NK-92 treated with Interleukin-12 subunit alpha and Interleukin-12 subunit beta, amount 100 ng/mL, for 24 hours (cell line): ENCODE measurements around the gene STX8.
"Not testable (repeated sequence)": the region's sequence is repeated elsewhere in the genome, so short reads cannot be mapped to it uniquely, and the experiment has no call there.

ENCODE experiments used
- DNase-seq: peaks from one replicate; lab custom pipeline; 2025; lab: John Stamatoyannopoulos, UW

STX8 gene

GRCh38 chr17:9554715-9555114 is 20.9 kb downstream of the STX8 start:
- not testable (repeated sequence) for DNase-seq

DNA sequence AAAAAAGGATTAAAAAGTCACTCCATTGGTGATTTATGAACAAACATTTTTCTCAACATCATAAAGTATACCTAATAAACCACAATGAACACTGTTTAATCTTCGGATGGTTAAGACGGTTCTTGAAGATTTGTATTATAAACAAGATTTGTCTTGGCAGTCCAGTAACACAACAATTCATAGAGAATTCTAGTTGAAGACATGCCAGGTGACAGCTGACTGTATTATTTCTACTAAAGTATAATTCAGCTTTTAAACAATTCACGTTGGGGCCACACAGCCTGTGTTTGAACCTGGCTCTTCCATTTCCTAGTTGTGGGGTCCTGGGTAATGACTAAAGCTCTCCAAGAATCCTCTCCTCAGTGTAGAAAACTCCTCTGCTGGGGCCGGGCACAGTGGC is 22.0 kb downstream of the STX8 start:
- DNase-seq: no peak

GRCh38 chr17:9553181-9553580 is 22.4 kb downstream of the STX8 start:
- no peak for DNase-seq

DNA sequence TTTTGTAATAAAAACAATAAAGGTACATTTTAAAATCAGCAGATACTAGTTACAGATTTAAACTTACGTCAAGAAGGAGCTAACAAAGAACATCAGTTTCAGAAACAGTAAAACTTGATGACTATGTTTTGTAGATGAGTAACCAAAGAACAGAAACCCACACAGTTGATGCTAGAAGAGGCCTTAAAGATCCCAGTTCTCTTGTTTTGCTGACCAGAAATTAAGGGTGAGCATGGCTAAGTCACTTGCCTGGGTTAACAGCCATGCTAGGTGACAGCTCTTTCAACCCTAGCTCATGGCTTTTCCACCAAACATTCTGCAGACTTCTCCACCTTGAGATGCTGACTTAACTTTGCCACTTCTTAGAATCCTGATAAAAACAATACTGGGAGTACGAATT is 26.4 kb downstream of the STX8 start:
- DNase-seq: no peak

DNA sequence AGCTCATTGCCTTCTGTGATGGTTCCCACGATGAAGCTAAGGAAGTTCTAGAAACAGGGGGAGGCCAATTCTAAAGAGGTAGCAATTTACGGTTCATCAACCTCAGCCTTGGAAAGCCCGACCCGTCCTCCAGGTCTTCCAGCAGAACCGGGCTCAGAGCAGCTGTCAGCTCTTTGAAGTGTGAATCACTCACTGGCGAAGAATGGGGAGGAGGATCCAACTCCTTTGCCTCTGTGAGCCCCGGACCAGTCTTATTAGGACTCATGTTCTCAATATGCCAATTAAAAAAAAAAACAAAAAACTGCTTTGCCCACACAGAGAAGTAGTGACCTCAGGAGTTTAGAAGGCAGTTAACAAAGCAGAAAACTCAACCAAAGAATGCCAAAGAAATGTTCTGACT is 31.4 kb downstream of the STX8 start:
- DNase-seq: no peak

DNA sequence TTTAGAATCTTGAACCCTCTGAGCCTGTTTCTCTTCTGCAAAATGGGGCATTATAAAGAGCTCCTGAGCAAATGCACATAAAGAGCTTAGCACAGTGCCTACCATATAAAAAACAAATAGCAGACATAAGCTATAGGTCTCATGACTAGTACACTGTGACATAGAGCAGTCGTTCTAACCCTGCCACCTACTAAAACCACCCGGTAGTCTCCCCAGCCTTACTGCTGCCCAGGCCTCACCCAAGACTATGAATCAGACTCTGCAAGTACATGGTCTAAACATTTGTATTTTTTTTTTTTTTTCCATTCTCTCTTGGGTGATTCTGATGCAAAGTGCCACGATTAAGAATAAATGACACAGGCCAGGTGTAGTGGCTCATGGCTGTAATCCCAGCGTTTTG is 33.9 kb downstream of the STX8 start:
- no peak for DNase-seq

DNA sequence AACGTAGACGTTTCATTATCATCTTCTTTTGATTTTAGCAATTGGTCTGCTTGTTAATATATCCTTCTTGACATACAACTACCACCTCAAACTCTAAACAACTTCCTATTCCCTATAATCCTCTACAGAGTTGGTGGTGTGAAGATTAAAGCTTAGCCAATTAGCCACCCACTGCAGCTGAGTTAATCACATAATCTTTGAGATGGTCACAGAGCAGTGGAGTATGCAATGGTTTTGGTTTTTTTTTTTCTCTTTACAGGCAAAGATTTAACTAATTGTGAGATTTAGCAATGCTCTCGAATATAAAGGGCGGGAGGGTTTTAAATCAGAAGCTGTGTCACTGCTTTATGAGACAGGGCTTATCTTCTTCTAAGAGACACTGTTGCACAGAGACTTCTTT is 37.0 kb downstream of the STX8 start:
- DNase-seq: no peak

DNA sequence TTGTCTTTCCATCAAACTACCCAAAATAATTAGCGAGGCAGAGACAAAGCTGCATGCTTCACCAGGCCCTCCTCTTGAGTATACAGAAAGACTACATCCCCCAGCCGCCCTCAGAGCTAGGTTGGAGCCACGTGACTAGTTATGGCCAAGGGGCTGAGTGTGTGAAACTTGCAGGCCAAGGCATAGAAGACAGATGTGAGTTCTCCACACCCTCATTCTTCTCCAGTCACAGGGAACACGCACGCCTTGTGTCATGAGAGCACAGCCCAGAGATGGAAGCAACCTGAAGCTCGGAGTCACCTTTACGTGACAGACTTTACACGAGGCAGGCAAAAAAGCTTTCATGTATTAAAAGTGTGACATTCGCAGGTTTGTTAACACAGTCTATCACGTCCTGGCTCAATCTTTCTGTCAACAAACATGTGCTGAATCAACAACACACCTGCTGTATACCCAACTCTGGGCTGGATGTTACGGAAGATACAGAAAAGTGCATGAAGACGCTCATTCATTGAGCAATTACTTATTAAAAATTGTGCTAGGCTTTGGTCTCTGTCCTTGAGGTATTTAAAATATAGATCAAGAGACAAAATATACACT is 38.3 kb downstream of the STX8 start:
- no peak for DNase-seq

- no peak for DNase-seq
Measured at GRCh38 chr17:9536061-9536460, 39.6 kb downstream of the STX8 start.

GRCh38 chr17:9533441-9533840 is 42.2 kb downstream of the STX8 start:
- DNase-seq: no peak

DNA sequence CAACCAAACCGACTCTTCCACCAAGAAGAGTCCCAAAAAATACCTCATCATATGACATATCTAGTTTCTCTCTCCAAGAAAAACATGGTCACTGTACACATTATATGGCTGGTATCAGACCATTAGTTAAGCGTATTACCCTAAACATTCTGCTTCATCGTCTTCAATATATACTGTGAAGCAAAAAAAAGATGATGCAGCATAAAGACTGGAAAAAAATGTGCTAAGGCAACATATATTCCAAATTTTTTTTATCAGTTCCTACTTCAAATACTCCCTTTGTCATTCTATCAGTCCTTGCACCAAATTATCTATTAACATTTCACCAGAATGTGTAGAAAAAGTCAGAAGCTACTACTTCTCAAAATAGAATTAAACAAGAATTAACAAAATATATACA is 42.9 kb downstream of the STX8 start:
- DNase-seq: no peak

DNA sequence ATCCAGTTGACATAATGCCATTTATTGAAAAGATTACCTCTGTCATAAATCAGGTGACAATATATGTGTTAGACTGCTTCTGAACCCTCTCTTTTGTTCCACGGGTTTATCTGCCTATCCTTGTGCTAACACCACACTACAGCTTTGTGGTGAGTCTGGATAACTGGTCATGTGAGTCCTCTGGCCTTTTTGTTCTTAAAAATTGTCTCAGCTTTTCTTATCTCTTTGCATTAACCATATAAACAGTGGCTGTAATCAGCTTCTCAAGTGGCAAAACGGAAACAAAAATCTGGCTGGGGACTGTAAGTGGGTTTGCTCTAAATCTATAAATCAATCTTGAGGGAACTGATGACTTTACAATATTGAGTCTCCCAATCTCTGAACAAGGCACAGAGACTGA is 44.6 kb downstream of the STX8 start:
- DNase-seq: no peak

GRCh38 chr17:9529033-9529700 is 46.5 kb downstream of the STX8 start:
- DNase-seq: no peak

DNA sequence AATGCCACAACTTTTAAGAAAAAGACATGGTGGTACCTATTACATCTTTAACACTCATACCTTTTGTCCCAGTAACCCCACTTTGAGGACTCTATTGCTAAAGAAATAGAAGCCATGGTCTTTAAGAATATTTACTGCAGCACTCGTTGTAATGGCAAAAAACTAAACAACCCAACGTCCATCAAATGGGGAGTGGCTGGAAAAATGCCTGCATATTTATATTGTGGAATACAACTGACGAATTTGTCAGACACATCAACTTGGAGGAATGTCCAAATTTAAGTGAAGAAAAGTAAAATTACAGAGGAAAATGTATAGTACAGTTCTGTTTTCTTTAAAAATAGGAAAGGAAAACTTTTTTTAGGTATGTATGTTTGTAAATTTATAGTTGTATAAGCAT is 47.8 kb downstream of the STX8 start:
- no peak for DNase-seq

GRCh38 chr17:9522074-9522473 is 53.5 kb downstream of the STX8 start:
- no peak for DNase-seq

DNA sequence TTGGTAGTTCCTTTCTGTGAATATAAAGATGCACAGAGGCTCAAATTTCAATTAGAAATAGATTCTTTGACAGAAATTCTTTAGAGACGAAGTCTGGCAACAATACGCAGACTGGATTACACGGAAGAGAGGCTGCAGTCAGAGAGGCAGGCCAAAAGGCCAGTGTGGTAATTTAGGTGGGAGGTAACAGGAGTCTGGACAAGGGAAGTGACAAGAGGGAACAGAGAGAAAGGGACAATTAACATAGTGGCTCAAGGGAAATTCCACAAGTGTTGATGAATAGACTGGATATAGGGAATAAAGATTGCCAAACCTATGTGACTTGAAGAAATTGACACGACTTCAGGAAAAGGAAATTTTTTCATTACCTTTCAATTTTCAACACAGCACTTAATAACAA is 54.6 kb downstream of the STX8 start:
- DNase-seq: no peak

DNA sequence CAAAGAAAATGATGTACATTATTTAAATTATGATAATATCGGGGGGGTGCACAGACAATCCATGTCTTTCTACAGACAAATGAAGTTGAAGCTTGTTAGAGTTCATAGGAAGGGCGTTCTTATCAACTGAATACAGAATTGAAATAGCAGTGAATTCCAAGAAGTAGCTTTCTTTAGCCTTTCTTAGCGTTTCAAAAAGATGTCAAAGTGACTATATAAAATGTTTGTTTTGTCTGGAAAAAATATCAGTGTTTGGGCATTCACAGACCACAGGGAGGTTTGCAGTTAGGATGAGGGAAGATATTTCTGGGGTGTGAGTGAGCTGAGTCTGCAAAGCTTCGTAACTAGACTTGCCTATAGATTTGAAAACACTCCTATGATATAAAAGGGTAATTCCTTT is 55.0 kb downstream of the STX8 start:
- no peak for DNase-seq

- no peak for DNase-seq
Measured at GRCh38 chr17:9519583-9520272, 55.9 kb downstream of the STX8 start.

- no peak for DNase-seq
Measured at GRCh38 chr17:9517396-9517795, 58.2 kb downstream of the STX8 start.

DNA sequence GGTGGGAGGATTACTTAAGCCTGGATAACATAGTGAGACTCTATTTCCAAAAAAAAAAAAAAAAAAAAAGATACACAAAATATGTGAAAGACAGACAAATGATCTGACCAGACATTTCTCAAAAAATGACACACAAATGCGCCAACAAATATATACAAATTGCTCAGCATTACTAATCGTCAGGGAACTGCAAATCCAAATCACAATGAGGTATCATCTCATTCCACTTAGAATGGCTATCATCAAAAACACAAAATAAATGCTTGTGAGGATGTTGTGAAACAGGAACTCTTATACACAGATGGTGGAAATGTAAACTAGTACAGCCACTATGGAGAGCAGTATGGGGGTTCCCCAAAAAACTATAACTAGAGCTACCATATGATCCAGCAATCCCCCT is 62.4 kb downstream of the STX8 start:
- DNase-seq: no peak

- no peak for DNase-seq
Measured at GRCh38 chr17:9512323-9513168, 63.1 kb downstream of the STX8 start.

DNA sequence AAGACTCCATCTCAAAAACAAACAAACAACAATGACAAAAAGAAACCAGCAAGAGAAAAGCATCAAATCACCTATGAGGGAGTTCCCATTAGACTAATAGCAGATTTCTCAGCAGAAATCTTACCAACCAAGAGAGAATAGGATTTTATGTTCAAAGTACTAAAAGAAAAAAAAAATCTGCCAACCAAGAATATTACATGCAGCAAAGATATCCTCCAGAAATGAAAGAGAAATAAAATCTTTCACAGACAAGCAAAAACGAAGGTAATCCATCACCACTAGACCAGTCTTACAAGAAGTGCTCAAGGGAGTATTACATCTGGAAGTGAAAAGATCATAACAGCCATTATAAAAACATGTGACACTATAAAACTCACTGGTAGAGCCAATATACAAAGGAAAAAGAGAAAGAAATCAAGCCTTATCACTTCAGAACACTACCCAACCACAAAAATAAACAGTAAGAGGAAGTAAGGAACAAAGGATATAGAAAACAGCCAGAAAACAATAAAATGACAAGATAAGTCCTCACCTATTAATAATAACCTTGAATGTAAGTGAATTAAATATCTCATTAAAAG is 66.3 kb downstream of the STX8 start:
- no peak for DNase-seq
